HCT116 (cell line): ENCODE data around the gene SP7. TPM values are rescaled to one million over a fixed set of nuclear protein-coding genes. Genes with fewer than 3 reads are reported as not detected.

ENCODE experiments used
- ATAC-seq: fragments of 200-7000 bp; cut with Tn5 transposase; 2 replicates; pipeline ENCODE4 v1.9.1; 2020; ENCODE audit warnings: mild to moderate bottlenecking, moderate library complexity
- BruUV-seq: library from RNA; stranded (reverse); fragments of 400-500 nt; replicated peaks from 2 replicates; lab custom pipeline; 2021; lab: Mats Ljungman, UMichigan
- CTCF ChIA-PET: fragments of 300-600 bp; sonication (Branson Sonifier 250); formaldehyde crosslinking; loops from one replicate; lab custom pipeline; 2021; ENCODE audit warnings: antibody characterized with exemption; lab: Charles Lee
- POLR2A ChIA-PET: fragments of 300-600, 350-600 bp; sonication (Branson Sonifier 250); formaldehyde crosslinking; loops from one replicate; lab custom pipeline; 2021; ENCODE audit warnings: antibody characterized with exemption; lab: Charles Lee
- RAD21 ChIA-PET, 2 experiments: fragments of 300-600 bp; sonication (Branson Sonifier 250); formaldehyde crosslinking; loops; one replicate each; lab custom pipeline; 2023; ENCODE audit warnings: low total read pairs in 2 of 2; ENCODE audit not compliant: uncharacterized antibody in 2 of 2, unreplicated experiment in 2 of 2, low non-redundant PET in 1 of 2; lab: Charles Lee
- DNase-seq: peaks from one replicate; pipeline ENCODE4 v3.0.0-alpha.2; 2010; ENCODE audit warnings: low read depth, low spot score
- H2AFZ ChIP-seq: fragments of 200-600 bp; shearing (Covaris generic), sonication (generic); 2 replicates; pipeline ENCODE4 v1.6.1; 2017; ENCODE audit warnings: low read depth, mixed run types, mixed read lengths, antibody characterized with exemption, low read length; ENCODE audit not compliant: poor library complexity, severe bottlenecking
- H3K27ac ChIP-seq: 2 replicates; pipeline ENCODE4 v1.5.1; 2012; ENCODE audit warnings: low read depth, low read length
- H3K27me3 ChIP-seq: fragments of 200-600 bp; sonication (generic); 2 replicates; pipeline ENCODE4 v1.6.1; 2016; ENCODE audit warnings: mixed run types, low read length, mixed read lengths; ENCODE audit not compliant: insufficient read depth
- H3K36me3 ChIP-seq, 2 experiments: fragments of 200-500 bp in 1 of 2; fragments of 200-600 bp in 1 of 2; sonication (Bioruptor generic) in 1 of 2; sonication (generic) in 1 of 2; 2 replicates each; pipeline versions ENCODE4 v1.5.1 to v1.6.1; 2014 to 2016; ENCODE audit warnings: low read length in 2 of 2, inconsistent platforms in 1 of 2, mixed read lengths in 1 of 2, mixed run types in 1 of 2; ENCODE audit not compliant: insufficient read depth in 2 of 2, control insufficient read depth in 1 of 2
- H3K4me1 ChIP-seq, 2 experiments: fragments of 200-600 bp in 1 of 2; sonication (generic) in 1 of 2; 2 replicates each; pipeline versions ENCODE4 v1.5.1 to v1.6.1; 2012 to 2017; ENCODE audit warnings: low read length in 2 of 2, inconsistent platforms in 1 of 2, mild to moderate bottlenecking in 1 of 2, mixed read lengths in 1 of 2, mixed run types in 1 of 2, moderate library complexity in 1 of 2; ENCODE audit not compliant: insufficient read depth in 2 of 2, control insufficient read depth in 1 of 2
- H3K4me2 ChIP-seq: fragments of 200-600 bp; sonication (generic); 2 replicates; pipeline ENCODE4 v1.6.1; 2017; ENCODE audit warnings: mixed run types, low read length, mixed read lengths
- H3K4me3 ChIP-seq, 2 experiments: fragments of 200-600 bp in 1 of 2; sonication (generic) in 1 of 2; replicated peaks in 1 of 2; 2 replicates each; pipeline ENCODE4 v1.5.1; 2011 to 2016; ENCODE audit warnings: low read length in 2 of 2, control low read depth in 1 of 2, low read depth in 1 of 2, mild to moderate bottlenecking in 1 of 2, mixed read lengths in 1 of 2, mixed run types in 1 of 2
- H3K79me2 ChIP-seq: fragments of 200-600 bp; sonication (generic); 2 replicates; pipeline ENCODE4 v1.6.1; 2017; ENCODE audit warnings: mild to moderate bottlenecking, mixed run types, low read length, moderate library complexity, mixed read lengths; ENCODE audit not compliant: insufficient read depth
- H3K9ac ChIP-seq: fragments of 200-600 bp; sonication (generic); 2 replicates; pipeline ENCODE4 v1.6.1; 2016; ENCODE audit warnings: low read length, mixed read lengths
- H3K9me2 ChIP-seq: fragments of 200-600 bp; sonication (generic), shearing (Covaris generic); 2 replicates; pipeline ENCODE4 v1.6.1; 2017; ENCODE audit warnings: mixed run types, mild to moderate bottlenecking, moderate library complexity; ENCODE audit not compliant: insufficient read depth
- H3K9me3 ChIP-seq, 2 experiments: fragments of 200-500 bp in 1 of 2; fragments of 200-600 bp in 1 of 2; sonication (Bioruptor generic) in 1 of 2; sonication (generic) in 1 of 2; 2 replicates each; pipeline ENCODE4 v1.6.1; 2014 to 2017; ENCODE audit warnings: low read length in 2 of 2, mixed read lengths in 2 of 2, inconsistent platforms in 1 of 2, low read depth in 1 of 2, mild to moderate bottlenecking in 1 of 2, mixed run types in 1 of 2, moderate library complexity in 1 of 2; ENCODE audit not compliant: control insufficient read depth in 1 of 2, insufficient read depth in 1 of 2
- H4K20me1 ChIP-seq: fragments of 200-600 bp; sonication (generic), shearing (Covaris generic); 2 replicates; pipeline ENCODE4 v1.6.1; 2017; ENCODE audit warnings: mixed run types, mild to moderate bottlenecking, moderate library complexity; ENCODE audit not compliant: insufficient read depth
- EZH2phosphoT487 ChIP-seq: fragments of 200-600 bp; IDR thresholded peaks from 2 replicates; pipeline ENCODE4 v1.6.1; 2018; ENCODE audit warnings: antibody characterized with exemption, borderline replicate concordance
- POLR2A ChIP-seq: IDR thresholded peaks from 2 replicates; pipeline ENCODE4 v1.7.0; 2011; ENCODE audit warnings: borderline replicate concordance; ENCODE audit not compliant: insufficient read depth, insufficient read length; ENCODE audit errors: extremely low read depth
- RAD21 ChIP-seq: IDR thresholded peaks from 2 replicates; pipeline ENCODE4 v1.6.1; 2012; ENCODE audit warnings: low read depth, mild to moderate bottlenecking
- SRF ChIP-seq: IDR thresholded peaks from 2 replicates; pipeline ENCODE4 v1.6.1; 2012; ENCODE audit warnings: low read depth
- ZFX ChIP-seq: fragments of 450-650 bp; IDR thresholded peaks from 2 replicates; pipeline ENCODE4 v1.6.1; 2017
- intact Hi-C: fragments of 100-400 bp; cut with micrococcal nuclease; formaldehyde crosslinking; loops from 2 replicates; pipeline ENCODE4 v1.10.0; 2022
- total RNA-seq: library from RNA; stranded (reverse); gene quantifications from one replicate; pipeline ENCODE4 v1.2.1, GENCODE V29; 2021; ENCODE audit not compliant: unreplicated experiment
- TF ChIP-seq, protein P1 (sequence below): IDR thresholded peaks from 2 replicates; pipeline ENCODE4 v1.6.1; 2012
- TF ChIP-seq, protein P2 (sequence below): IDR thresholded peaks from 2 replicates; pipeline ENCODE4 v1.6.1; 2012; ENCODE audit warnings: low read depth

The SP7 gene
- total RNA-seq, 1 experiment from 2014 or later: not detected

DNA sequence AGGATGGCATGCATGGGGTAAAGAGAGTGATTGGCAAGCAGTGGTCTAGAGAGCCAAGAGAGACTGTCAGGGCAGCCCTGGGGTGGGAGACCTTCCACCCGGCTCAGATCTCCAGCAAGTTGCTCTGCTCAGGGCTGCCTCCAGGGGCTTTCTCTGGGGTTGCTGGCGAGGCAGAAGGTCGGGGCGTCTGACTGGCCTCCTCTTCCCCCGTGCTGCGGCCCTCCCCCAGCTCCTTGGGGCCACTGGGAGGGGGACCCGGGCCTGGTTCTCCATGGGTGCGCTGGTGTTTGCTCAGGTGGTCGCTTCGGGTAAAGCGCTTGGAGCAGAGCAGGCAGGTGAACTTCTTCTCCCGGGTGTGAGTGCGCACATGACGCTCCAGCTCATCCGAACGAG, 8.1 kb downstream of the SP7 start:
- ChIA-PET POLR2A (interaction anchor here (1.2 kb wide), 1 partner anchor 17 kb away, joined by 3 read pairs; no protein-coding TSS in a partner anchor), RAD21 (no interaction called here), CTCF (interaction anchor here (1.4 to 2.8 kb wide), 3 partner anchors 17 to 180 kb away, joined by 7 to 18 read pairs (median 14); partner anchors contain the start of gene NPFF)
- H3K27ac ChIP-seq: no peak overlapping the region
- no peak overlapping the region for H3K4me2 ChIP-seq
- no peaks in the 10 kb centered on the region for H4K20me1 ChIP-seq
- intact Hi-C loops: loop anchor here (10.0 kb wide), 1 partner anchor 347 kb away; the partner anchor contains the start of gene ATP5MC2
- H3K9ac ChIP-seq: no peak overlapping the region
- peaks cover 11 to 33% of the 10 kb centered on the region in 2 experiments for H3K4me1 ChIP-seq
- no peak overlapping the region for H3K4me3 ChIP-seq
- H3K36me3 ChIP-seq: no peaks in the 10 kb centered on the region
- H2AFZ ChIP-seq: no peak overlapping the region
- H3K79me2 ChIP-seq: no peaks in the 10 kb centered on the region
- no peak for DNase-seq
- BruUV-seq: no TSS peak
- no peaks in the 10 kb centered on the region for H3K9me2 ChIP-seq
- no peaks in the 10 kb centered on the region for H3K9me3 ChIP-seq
- ATAC-seq: no peak
- H3K27me3 ChIP-seq: no peaks in the 10 kb centered on the region
- TF ChIP-seq ZFX (no peak), RAD21 (no peak), EZH2phosphoT487 (no peak), SRF (no peak), POLR2A (no peak)
- TF ChIP-seq, protein P1, sequence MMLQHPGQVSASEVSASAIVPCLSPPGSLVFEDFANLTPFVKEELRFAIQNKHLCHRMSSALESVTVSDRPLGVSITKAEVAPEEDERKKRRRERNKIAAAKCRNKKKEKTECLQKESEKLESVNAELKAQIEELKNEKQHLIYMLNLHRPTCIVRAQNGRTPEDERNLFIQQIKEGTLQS: no peak
- TF ChIP-seq, protein P2, sequence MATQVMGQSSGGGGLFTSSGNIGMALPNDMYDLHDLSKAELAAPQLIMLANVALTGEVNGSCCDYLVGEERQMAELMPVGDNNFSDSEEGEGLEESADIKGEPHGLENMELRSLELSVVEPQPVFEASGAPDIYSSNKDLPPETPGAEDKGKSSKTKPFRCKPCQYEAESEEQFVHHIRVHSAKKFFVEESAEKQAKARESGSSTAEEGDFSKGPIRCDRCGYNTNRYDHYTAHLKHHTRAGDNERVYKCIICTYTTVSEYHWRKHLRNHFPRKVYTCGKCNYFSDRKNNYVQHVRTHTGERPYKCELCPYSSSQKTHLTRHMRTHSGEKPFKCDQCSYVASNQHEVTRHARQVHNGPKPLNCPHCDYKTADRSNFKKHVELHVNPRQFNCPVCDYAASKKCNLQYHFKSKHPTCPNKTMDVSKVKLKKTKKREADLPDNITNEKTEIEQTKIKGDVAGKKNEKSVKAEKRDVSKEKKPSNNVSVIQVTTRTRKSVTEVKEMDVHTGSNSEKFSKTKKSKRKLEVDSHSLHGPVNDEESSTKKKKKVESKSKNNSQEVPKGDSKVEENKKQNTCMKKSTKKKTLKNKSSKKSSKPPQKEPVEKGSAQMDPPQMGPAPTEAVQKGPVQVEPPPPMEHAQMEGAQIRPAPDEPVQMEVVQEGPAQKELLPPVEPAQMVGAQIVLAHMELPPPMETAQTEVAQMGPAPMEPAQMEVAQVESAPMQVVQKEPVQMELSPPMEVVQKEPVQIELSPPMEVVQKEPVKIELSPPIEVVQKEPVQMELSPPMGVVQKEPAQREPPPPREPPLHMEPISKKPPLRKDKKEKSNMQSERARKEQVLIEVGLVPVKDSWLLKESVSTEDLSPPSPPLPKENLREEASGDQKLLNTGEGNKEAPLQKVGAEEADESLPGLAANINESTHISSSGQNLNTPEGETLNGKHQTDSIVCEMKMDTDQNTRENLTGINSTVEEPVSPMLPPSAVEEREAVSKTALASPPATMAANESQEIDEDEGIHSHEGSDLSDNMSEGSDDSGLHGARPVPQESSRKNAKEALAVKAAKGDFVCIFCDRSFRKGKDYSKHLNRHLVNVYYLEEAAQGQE: no peak
